RWPE2 (cell line): Measurements from ENCODE around the gene DGKZ.

Experiments used
- ATAC-seq: fragments of 200-7000 bp; cut with Tn5 transposase; 3 replicates; pipeline ENCODE4 v1.9.1; 2021; ENCODE audit warnings: low read depth
- DNase-seq: peaks from one replicate; pipeline ENCODE4 v3.0.0-alpha.2; 2020; ENCODE audit warnings: low spot score
- H3K27ac ChIP-seq: fragments of 450-650 bp; 2 replicates; pipeline ENCODE4 v1.5.1; 2017; ENCODE audit warnings: mild to moderate bottlenecking; ENCODE audit not compliant: poor library complexity, severe bottlenecking
- H3K27me3 ChIP-seq: fragments of 250-450 bp; sonication (Bioruptor Pico); 2 replicates; pipeline ENCODE4 v1.5.1; 2021; ENCODE audit warnings: mild to moderate bottlenecking, moderate library complexity; ENCODE audit not compliant: insufficient read depth, poor library complexity, severe bottlenecking
- H3K36me3 ChIP-seq: fragments of 250-450 bp; sonication (Bioruptor Pico); 2 replicates; pipeline ENCODE4 v1.5.1; 2020; ENCODE audit warnings: low read depth, mild to moderate bottlenecking, moderate library complexity
- H3K4me1 ChIP-seq: fragments of 250-450 bp; sonication (Bioruptor Pico); 2 replicates; pipeline ENCODE4 v1.5.1; 2021; ENCODE audit warnings: mild to moderate bottlenecking, moderate library complexity; ENCODE audit not compliant: insufficient read depth, poor library complexity, severe bottlenecking
- H3K4me3 ChIP-seq: fragments of 250-450 bp; sonication (Bioruptor Pico); 2 replicates; pipeline ENCODE4 v1.5.1; 2021; ENCODE audit warnings: mild to moderate bottlenecking, moderate library complexity; ENCODE audit not compliant: severe bottlenecking
- H3K9me3 ChIP-seq: fragments of 250-450 bp; sonication (Bioruptor Pico); 2 replicates; pipeline ENCODE4 v1.5.1; 2021; ENCODE audit warnings: mild to moderate bottlenecking, moderate library complexity; ENCODE audit not compliant: severe bottlenecking
- TF ChIP-seq, protein P1 (sequence below): fragments of 450-650 bp; IDR thresholded peaks from one replicate; pipeline ENCODE4 v1.5.1; 2017; ENCODE audit warnings: mild to moderate bottlenecking, moderate library complexity; ENCODE audit not compliant: poor library complexity, severe bottlenecking

DGKZ gene

GRCh38 chr11:46335890-46336562, 11.2 kb upstream of the DGKZ start:
- no peaks in the 10 kb centered on the region for H3K9me3 ChIP-seq
- no peaks in the 10 kb centered on the region for H3K4me1 ChIP-seq
- peak; percentile 29 for DNase-seq
- TF ChIP-seq, protein P1, sequence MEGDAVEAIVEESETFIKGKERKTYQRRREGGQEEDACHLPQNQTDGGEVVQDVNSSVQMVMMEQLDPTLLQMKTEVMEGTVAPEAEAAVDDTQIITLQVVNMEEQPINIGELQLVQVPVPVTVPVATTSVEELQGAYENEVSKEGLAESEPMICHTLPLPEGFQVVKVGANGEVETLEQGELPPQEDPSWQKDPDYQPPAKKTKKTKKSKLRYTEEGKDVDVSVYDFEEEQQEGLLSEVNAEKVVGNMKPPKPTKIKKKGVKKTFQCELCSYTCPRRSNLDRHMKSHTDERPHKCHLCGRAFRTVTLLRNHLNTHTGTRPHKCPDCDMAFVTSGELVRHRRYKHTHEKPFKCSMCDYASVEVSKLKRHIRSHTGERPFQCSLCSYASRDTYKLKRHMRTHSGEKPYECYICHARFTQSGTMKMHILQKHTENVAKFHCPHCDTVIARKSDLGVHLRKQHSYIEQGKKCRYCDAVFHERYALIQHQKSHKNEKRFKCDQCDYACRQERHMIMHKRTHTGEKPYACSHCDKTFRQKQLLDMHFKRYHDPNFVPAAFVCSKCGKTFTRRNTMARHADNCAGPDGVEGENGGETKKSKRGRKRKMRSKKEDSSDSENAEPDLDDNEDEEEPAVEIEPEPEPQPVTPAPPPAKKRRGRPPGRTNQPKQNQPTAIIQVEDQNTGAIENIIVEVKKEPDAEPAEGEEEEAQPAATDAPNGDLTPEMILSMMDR: no peak
- H3K27ac ChIP-seq: no peak overlapping the region
- ATAC-seq: no peak
- H3K27me3 ChIP-seq: peaks cover 27% of the 10 kb centered on the region
- H3K36me3 ChIP-seq: no peaks in the 10 kb centered on the region
- no peak overlapping the region for H3K4me3 ChIP-seq

DNA sequence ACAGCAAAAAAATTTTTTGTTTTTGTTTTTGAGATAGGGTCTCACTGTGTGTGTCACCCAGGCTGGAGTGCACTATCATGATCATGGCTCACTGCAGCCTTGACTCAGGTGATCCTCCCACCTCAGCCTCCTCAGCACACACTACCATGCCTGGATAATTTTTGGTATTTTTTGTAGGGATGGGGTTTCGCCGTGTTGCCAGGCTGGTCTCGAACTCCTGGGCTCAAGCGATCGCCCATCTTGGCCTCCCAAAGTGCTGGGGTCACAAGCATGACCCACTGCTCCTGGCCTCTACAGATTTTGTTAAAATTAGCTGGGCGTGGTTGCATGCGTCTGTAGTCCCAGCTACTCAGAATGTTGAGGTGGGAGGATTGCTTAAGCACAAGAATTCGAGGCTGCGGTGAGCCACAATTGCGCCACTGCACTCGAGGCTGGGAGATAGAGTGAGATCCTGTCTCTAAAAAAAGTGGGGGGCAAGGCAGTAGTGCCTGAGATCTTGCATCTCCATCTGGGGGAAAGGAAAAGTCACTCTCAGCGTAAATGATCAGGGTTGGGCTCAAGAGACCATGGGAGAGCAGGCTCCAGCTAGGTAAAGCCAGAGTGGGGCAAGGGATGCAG, 10.6 kb upstream of the DGKZ start:
- DNase-seq (no peak), ATAC-seq (no peak)
- Histone ChIP-seq H3K4me3 (no peak overlapping the region), H3K36me3 (no peaks in the 10 kb centered on the region), H3K27ac (no peak overlapping the region), H3K9me3 (no peaks in the 10 kb centered on the region), H3K27me3 (peaks cover 21% of the 10 kb centered on the region), H3K4me1 (no peaks in the 10 kb centered on the region)
- TF ChIP-seq, protein P1: no peak

GRCh38 chr11:46337626-46338345, 9.5 kb upstream of the DGKZ start:
- Histone ChIP-seq H3K4me1 (no peaks in the 10 kb centered on the region), H3K27ac (no peak overlapping the region), H3K36me3 (no peaks in the 10 kb centered on the region), H3K4me3 (no peak overlapping the region), H3K9me3 (no peaks in the 10 kb centered on the region), H3K27me3 (peaks cover 10% of the 10 kb centered on the region)
- TF ChIP-seq, protein P1: no peak
- ATAC-seq (no peak), DNase-seq (no peak)

- Histone ChIP-seq H3K27me3 (peaks cover 3% of the 10 kb centered on the region), H3K27ac (no peak overlapping the region), H3K4me1 (no peaks in the 10 kb centered on the region), H3K36me3 (no peaks in the 10 kb centered on the region), H3K9me3 (no peaks in the 10 kb centered on the region), H3K4me3 (no peak overlapping the region)
- DNase-seq: no peak
- TF ChIP-seq, protein P1: no peak
- ATAC-seq: no peak
These were observed 8.7 kb upstream of the DGKZ start for GRCh38 chr11:46338636-46338987.
